Peyer's patch (tissue), 4 donors: ENCODE measurements around the gene EHD4.

Source experiments
- POLR2A ChIP-seq, 2 donors: fragments of 450-650 bp; IDR thresholded peaks; one replicate each; pipeline ENCODE4 v1.5.1; 2017; ENCODE audit warnings: antibody characterized with exemption in 2 of 2, mild to moderate bottlenecking in 2 of 2, moderate library complexity in 2 of 2
- TF ChIP-seq, protein P1 (sequence below), 6 experiments: fragments of 450-650 bp in 4 of 6; fragments of 200-600 bp in 2 of 6; sonication (generic) in 1 of 6; IDR thresholded peaks; one replicate each; pipeline ENCODE4 v1.5.1; 2017 to 2019; ENCODE audit warnings: antibody characterized with exemption in 6 of 6, mild to moderate bottlenecking in 3 of 6, moderate library complexity in 1 of 6

GRCh38 chr15:41996921-41997592 is 24.7 kb upstream of the EHD4 start:
- TF ChIP-seq, protein P1, sequence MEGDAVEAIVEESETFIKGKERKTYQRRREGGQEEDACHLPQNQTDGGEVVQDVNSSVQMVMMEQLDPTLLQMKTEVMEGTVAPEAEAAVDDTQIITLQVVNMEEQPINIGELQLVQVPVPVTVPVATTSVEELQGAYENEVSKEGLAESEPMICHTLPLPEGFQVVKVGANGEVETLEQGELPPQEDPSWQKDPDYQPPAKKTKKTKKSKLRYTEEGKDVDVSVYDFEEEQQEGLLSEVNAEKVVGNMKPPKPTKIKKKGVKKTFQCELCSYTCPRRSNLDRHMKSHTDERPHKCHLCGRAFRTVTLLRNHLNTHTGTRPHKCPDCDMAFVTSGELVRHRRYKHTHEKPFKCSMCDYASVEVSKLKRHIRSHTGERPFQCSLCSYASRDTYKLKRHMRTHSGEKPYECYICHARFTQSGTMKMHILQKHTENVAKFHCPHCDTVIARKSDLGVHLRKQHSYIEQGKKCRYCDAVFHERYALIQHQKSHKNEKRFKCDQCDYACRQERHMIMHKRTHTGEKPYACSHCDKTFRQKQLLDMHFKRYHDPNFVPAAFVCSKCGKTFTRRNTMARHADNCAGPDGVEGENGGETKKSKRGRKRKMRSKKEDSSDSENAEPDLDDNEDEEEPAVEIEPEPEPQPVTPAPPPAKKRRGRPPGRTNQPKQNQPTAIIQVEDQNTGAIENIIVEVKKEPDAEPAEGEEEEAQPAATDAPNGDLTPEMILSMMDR (IDR thresholded peaks at IDR 0.05): no peak
- TF ChIP-seq POLR2A (IDR thresholded peaks at IDR 0.05): no peak
